Esophagus squamous epithelium (tissue), 5 donors: Measurements from ENCODE around the gene PRELP. TPM values are rescaled to one million over a fixed set of nuclear protein-coding genes. Genes with fewer than 3 reads are reported as not detected.

Experiments
- DNase-seq: peaks from one replicate; lab custom pipeline; 2025; lab: John Stamatoyannopoulos, UW
- H3K27ac ChIP-seq, 4 donors: fragments of 200-600 bp; sonication (generic); one replicate each; pipeline ENCODE4 v1.5.1; 2016 to 2019; ENCODE audit warnings: mild to moderate bottlenecking in 1 of 4
- H3K27me3 ChIP-seq, 4 donors: fragments of 200-600 bp; sonication (generic); 1 replicate in 3 of 4; 2 replicates in 1 of 4; pipeline versions ENCODE4 v1.5.1 to v1.6.0; 2017 to 2021; ENCODE audit warnings: antibody characterized with exemption in 1 of 4
- H3K36me3 ChIP-seq, 3 donors: fragments of 200-600 bp; sonication (generic); one replicate each; pipeline ENCODE4 v1.5.1; 2016 to 2019
- H3K4me1 ChIP-seq, 3 donors: fragments of 200-600 bp; sonication (generic); one replicate each; pipeline ENCODE4 v1.5.1; 2017 to 2019
- H3K4me3 ChIP-seq, 4 donors: fragments of 200-600 bp; sonication (generic); 1 replicate in 3 of 4; 2 replicates in 1 of 4; pipeline ENCODE4 v1.5.1; 2016 to 2019; ENCODE audit warnings: mild to moderate bottlenecking in 2 of 4, moderate library complexity in 1 of 4
- H3K9me3 ChIP-seq, 3 donors: fragments of 200-600 bp; sonication (generic); one replicate each; pipeline ENCODE4 v1.5.1; 2016 to 2019
- POLR2A ChIP-seq, 4 donors: fragments of 450-650 bp; IDR thresholded peaks; one replicate each; pipeline ENCODE4 v1.6.1; 2017; ENCODE audit warnings: antibody characterized with exemption in 4 of 4, mild to moderate bottlenecking in 4 of 4, moderate library complexity in 3 of 4
- WGBS, 2 donors: methylation state at CpG; one replicate each; pipeline ENCODE4 v1.1.5; 2018; 5-methylcytosine and 5-hydroxymethylcytosine counted together
- intact Hi-C: fragments of 100-400 bp; cut with DNase I; formaldehyde crosslinking; loops from one replicate; pipeline ENCODE4 v1.15.0; 2022
- total RNA-seq, 4 donors: library from RNA; depleted of rRNA; stranded (reverse); fragments of >200 nt; gene quantifications; one replicate each; pipeline ENCODE4 v1.1.0, GENCODE V29; 2016
- TF ChIP-seq, protein P1 (sequence below), 6 experiments: fragments of 450-650 bp in 4 of 6; fragments of 200-600 bp in 2 of 6; sonication (generic) in 2 of 6; IDR thresholded peaks; one replicate each; pipeline ENCODE4 v1.5.1; 2016 to 2019; ENCODE audit warnings: antibody characterized with exemption in 6 of 6, mild to moderate bottlenecking in 4 of 6, moderate library complexity in 4 of 6
- donor health status: DM: yes; HTN: yes; CAD: no.

The PRELP gene
- total RNA-seq, 4 donors from 2014 or later: 2.2 to 71.0 (median 9.1) TPM

DNA sequence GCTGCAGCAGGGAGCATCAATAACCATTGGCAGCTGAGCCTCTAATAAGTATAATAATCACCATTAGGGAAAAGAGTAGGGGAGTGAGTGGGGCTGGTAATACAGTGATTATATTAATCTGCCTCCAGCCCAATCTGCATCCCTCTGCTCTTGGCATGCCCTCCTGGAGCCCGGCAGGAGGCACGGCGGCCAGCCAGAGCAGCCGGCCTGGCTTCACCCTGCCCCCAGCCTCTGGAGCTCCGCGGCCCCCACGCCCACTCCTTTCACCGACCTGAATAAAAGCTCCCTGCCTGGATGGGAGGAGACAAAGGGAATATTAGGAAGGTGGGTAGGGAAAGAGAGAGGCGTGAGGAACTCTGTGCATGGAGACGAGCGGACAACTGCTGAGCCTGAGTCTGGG lies 46.6 kb downstream of the PRELP start:
- TF ChIP-seq POLR2A (IDR thresholded peaks at IDR 0.05): no peak
- TF ChIP-seq, protein P1, sequence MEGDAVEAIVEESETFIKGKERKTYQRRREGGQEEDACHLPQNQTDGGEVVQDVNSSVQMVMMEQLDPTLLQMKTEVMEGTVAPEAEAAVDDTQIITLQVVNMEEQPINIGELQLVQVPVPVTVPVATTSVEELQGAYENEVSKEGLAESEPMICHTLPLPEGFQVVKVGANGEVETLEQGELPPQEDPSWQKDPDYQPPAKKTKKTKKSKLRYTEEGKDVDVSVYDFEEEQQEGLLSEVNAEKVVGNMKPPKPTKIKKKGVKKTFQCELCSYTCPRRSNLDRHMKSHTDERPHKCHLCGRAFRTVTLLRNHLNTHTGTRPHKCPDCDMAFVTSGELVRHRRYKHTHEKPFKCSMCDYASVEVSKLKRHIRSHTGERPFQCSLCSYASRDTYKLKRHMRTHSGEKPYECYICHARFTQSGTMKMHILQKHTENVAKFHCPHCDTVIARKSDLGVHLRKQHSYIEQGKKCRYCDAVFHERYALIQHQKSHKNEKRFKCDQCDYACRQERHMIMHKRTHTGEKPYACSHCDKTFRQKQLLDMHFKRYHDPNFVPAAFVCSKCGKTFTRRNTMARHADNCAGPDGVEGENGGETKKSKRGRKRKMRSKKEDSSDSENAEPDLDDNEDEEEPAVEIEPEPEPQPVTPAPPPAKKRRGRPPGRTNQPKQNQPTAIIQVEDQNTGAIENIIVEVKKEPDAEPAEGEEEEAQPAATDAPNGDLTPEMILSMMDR (IDR thresholded peaks at IDR 0.05): no peak
- DNase-seq: no peak
- H3K4me3 ChIP-seq: no peak overlapping the region
- H3K9me3 ChIP-seq: no peaks in the 10 kb centered on the region
- WGBS, 2 donors: 58 to 74% methylated on average over 5 to 6 of the region's 11 CpGs
- H3K36me3 ChIP-seq: no peaks in the 10 kb centered on the region
- H3K27me3 ChIP-seq: no peaks in the 10 kb centered on the region
- intact Hi-C loops: no loop called here
- H3K4me1 ChIP-seq: peaks cover 0 to 62% (median 16%) of the 10 kb centered on the region in 3 donors
- no peak overlapping the region for H3K27ac ChIP-seq

DNA sequence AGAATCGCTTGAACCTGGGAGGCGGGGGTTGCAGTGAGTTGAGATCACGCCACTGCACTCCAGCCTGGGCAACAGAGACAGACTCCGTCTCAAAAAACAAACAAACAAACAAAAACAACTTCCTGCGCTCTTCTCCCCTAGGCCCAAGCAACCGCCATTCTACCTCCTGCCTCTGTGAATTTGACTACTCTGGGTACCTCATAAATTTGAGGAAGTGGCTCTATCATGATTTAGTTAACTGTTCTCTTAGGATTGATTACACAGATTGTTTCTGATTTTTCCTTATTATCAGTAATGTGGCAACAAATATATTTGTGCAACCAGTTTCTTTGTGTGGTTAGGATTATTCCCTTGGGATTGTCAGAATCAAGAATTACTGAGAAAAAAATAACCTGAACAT lies 48.1 kb downstream of the PRELP start:
- no peaks in the 10 kb centered on the region for H3K9me3 ChIP-seq

DNA sequence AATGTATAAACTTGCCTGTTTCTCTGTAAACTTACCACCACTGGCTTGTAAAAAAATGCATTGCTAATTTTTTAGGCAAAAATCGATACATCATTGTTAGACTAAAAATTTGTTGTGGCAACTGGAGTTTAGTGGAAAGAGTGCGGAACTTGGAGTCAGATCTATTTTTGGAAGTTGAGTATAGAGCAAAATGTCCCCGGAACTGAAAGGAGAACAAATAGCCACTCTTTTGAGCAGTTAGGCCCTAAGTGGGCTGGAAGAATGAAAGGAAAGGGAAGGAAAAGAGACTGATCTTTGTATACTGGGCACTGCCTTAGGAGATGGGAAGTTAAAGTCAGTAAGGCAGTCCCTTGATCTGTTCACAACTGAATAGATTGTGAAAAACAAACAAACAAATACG lies 48.5 kb downstream of the PRELP start:
- 75 to 77% methylated on average over 4 of the region's 4 CpGs for WGBS, 2 donors
- DNase-seq: no peak
- Histone ChIP-seq H3K27me3 (no peaks in the 10 kb centered on the region), H3K4me3 (no peak overlapping the region), H3K4me1 (peaks cover 0 to 50% (median 10%) of the 10 kb centered on the region in 3 donors), H3K9me3 (no peaks in the 10 kb centered on the region), H3K36me3 (no peaks in the 10 kb centered on the region), H3K27ac (peak overlapping the region in 3 of 4 donors; percentile 15 to 30 (median 18))
- intact Hi-C loops: no loop called here
- no peak for TF ChIP-seq POLR2A (IDR thresholded peaks at IDR 0.05)
- TF ChIP-seq, protein P1 (IDR thresholded peaks at IDR 0.05): no peak

More for the DNA sequence above, 48.1 kb downstream of the PRELP start:
- DNase-seq: no peak
- H3K4me3 ChIP-seq: no peak overlapping the region
- H3K27ac ChIP-seq: peak overlapping the region in 2 of 4 donors; percentile 7 to 14
- no peaks in the 10 kb centered on the region for H3K27me3 ChIP-seq
- TF ChIP-seq POLR2A (IDR thresholded peaks at IDR 0.05): no peak
- TF ChIP-seq, protein P1 (IDR thresholded peaks at IDR 0.05): no peak
- H3K36me3 ChIP-seq: no peaks in the 10 kb centered on the region
- peaks cover 0 to 53% (median 10%) of the 10 kb centered on the region in 3 donors for H3K4me1 ChIP-seq
- 91 to 94% methylated on average over 6 of the region's 6 CpGs for WGBS, 2 donors
- intact Hi-C loops: no loop called here

DNA sequence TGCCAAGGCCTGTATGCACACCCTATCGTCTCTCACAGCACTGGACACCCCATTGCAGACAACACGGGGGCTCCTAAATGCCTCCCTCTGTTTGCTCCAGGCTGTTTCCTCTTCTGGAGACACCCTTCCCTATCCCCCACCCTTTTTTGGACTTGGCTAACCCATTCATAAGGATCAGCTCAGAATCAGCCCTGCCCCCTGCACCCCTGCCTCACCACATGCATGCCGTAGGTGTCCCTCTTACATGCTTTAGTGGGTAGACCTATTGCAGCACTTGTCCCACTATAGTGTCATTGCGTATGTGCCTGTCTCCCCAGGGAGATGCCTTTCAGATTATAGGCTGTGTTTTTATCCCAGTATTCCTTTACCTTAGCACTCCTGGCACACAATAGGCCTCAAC lies 49.2 kb downstream of the PRELP start:
- H3K4me3 ChIP-seq: no peak overlapping the region
- intact Hi-C loops: no loop called here
- no peak for DNase-seq
- no peaks in the 10 kb centered on the region for H3K36me3 ChIP-seq
- peaks cover 0 to 45% (median 10%) of the 10 kb centered on the region in 3 donors for H3K4me1 ChIP-seq
- 82 to 89% methylated on average over 4 of the region's 4 CpGs for WGBS, 2 donors
- TF ChIP-seq, protein P1 (IDR thresholded peaks at IDR 0.05): no peak
- no peak for TF ChIP-seq POLR2A (IDR thresholded peaks at IDR 0.05)
- H3K27me3 ChIP-seq: no peaks in the 10 kb centered on the region
- no peaks in the 10 kb centered on the region for H3K9me3 ChIP-seq
- peak overlapping the region in 3 of 4 donors; percentile 15 to 30 (median 18) for H3K27ac ChIP-seq

DNA sequence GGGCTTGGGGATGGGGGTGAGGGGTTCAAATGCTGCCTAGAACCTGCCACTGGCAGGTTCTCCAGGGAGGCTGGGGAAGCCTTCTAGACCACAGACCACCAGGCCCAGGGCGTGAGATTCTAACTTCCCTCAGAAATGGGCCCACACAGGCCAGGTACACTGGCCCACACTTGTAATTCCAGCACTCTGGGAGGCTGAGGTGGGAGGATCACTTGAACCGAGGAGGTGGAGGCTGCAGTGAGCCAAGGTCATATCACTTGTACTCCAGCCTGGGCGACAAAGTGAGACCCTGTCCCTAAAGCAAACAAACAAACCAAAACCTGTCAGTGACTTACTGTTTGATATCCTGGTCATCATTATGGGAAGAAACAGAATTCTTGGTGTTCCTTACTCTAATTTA lies 50.1 kb downstream of the PRELP start:
- Histone ChIP-seq H3K27me3 (no peaks in the 10 kb centered on the region), H3K36me3 (no peaks in the 10 kb centered on the region), H3K9me3 (no peaks in the 10 kb centered on the region), H3K4me1 (peaks cover 0 to 42% (median 10%) of the 10 kb centered on the region in 3 donors), H3K27ac (no peak overlapping the region), H3K4me3 (no peak overlapping the region)
- no peak for TF ChIP-seq POLR2A (IDR thresholded peaks at IDR 0.05)
- TF ChIP-seq, protein P1 (IDR thresholded peaks at IDR 0.05): no peak
- no peak for DNase-seq
- 79 to 90% methylated on average over 2 of the region's 3 CpGs for WGBS, 2 donors
- intact Hi-C loops: no loop called here
